ENCODE results near the gene ACOX3.
A peak's percentile ranks its signal among the peaks of the same experiment; 100 is the strongest.

ACOX3 gene

DNA sequence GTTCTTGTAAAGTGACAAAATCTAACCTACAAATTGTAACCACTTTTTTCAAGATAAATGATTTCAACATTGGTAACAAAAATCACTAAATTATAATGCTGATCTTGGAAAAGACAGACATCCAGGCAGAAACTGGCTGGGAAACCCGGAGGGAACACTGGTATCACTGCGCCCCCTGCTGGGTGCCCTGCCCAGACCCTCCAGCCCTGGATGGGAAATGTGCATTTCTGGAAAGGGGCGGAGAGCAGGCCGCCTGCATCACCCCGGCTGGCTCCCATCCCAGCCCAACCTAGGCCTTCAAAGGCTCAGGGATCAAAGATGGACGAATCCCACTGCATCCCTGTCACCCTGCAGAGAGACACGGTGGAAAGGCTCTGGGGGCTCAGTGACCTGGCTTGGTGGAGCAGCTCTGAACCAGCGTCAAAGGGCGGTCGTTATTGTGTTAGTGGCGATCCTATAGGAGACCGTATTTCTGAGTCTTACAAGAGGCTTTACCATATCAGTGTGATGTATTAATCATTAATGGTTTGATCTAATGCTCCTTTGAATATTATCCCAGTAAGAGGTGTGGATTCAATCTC is 37.3 kb downstream of the ACOX3 start:
- DNase-seq (ENCODE audit: insufficient read length, low spot score) = peak; percentile 72
- TF ChIP-seq POLR2A (IDR thresholded peaks at IDR 0.05; ENCODE audit: low read depth, low read length) (no peak), POU2F2 (IDR thresholded peaks at IDR 0.05; ENCODE audit: low read depth, low read length) (no peak), PAX5 (IDR thresholded peaks at IDR 0.05; ENCODE audit: insufficient read depth, low read length, severe bottlenecking) (no peak), TAF1 (IDR thresholded peaks at IDR 0.05; ENCODE audit: low read depth, low read length) (no peak), POLR2AphosphoS5 (IDR thresholded peaks at IDR 0.05; ENCODE audit: low read depth, low read length) (no peak), SPI1 (IDR thresholded peaks at IDR 0.05; ENCODE audit: low read depth, low read length) (no peak)
- FAIRE-seq = peak; percentile 54

GRCh38 chr4:8402640-8403039 is 37.9 kb downstream of the ACOX3 start:
- DNase-seq (ENCODE audit: insufficient read length, low spot score) (no peak), FAIRE-seq (no peak)
- TF ChIP-seq POU2F2 (IDR thresholded peaks at IDR 0.05; ENCODE audit: low read depth, low read length) = no peak
- TF ChIP-seq PAX5 (IDR thresholded peaks at IDR 0.05; ENCODE audit: insufficient read depth, low read length, severe bottlenecking) = no peak
- TF ChIP-seq TAF1 (IDR thresholded peaks at IDR 0.05; ENCODE audit: low read depth, low read length) = no peak

DNA sequence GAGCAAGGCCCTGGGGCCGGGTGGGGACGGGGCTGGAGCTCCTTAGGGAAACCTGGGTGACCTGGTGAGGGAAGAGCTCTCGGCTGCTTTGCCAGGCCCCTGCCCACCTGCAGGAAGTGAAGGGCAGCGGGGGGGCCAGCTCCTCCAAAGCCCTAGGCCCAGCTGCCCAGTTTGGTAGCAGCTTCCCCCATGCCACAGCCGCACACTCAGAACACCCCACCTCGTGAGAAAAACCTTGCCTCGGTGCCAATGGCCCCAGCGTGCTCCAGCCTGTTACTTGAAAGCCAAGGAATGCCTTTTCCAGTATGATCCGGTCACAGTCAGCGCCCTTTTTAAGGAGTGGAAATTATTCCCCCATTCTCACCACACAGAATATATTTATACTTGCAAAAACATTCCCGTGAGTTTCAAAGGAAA is 38.3 kb downstream of the ACOX3 start:
- FAIRE-seq (no peak), DNase-seq (ENCODE audit: insufficient read length, low spot score) (no peak)

DNA sequence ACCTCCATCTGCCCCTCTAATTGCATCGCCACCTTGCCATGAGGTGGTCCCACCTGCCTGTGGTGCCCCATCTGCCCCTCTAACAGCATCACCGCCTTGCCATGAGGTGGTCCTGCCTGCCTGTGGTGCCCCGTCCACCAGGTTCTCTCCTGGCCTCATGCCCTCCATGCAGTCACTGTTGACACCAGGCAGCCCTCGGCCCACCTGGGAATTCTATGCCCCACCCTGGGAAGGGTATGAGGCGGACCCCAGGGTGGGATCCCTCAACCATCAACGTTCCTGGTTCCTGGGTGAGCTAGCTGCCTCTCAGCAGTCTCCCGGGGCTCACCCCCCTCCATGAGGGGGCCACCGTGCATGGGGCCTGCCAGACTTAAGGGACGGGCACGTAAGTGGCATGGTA is 38.9 kb downstream of the ACOX3 start:
- no peak for FAIRE-seq
- TF ChIP-seq POLR2AphosphoS5 (IDR thresholded peaks at IDR 0.05; ENCODE audit: low read depth, low read length) (no peak), POLR2A (IDR thresholded peaks at IDR 0.05; ENCODE audit: low read depth, low read length) (no peak), POU2F2 (IDR thresholded peaks at IDR 0.05; ENCODE audit: low read depth, low read length) (no peak), SPI1 (IDR thresholded peaks at IDR 0.05; ENCODE audit: low read depth, low read length) (no peak), TAF1 (IDR thresholded peaks at IDR 0.05; ENCODE audit: low read depth, low read length) (no peak), PAX5 (IDR thresholded peaks at IDR 0.05; ENCODE audit: insufficient read depth, low read length, severe bottlenecking) (no peak)
- DNase-seq (ENCODE audit: insufficient read length, low spot score) = no peak

More for the DNA sequence above, 38.3 kb downstream of the ACOX3 start:
- TF ChIP-seq POLR2A (IDR thresholded peaks at IDR 0.05; ENCODE audit: low read depth, low read length) (no peak), TAF1 (IDR thresholded peaks at IDR 0.05; ENCODE audit: low read depth, low read length) (no peak), POLR2AphosphoS5 (IDR thresholded peaks at IDR 0.05; ENCODE audit: low read depth, low read length) (no peak), SPI1 (IDR thresholded peaks at IDR 0.05; ENCODE audit: low read depth, low read length) (no peak), PAX5 (IDR thresholded peaks at IDR 0.05; ENCODE audit: insufficient read depth, low read length, severe bottlenecking) (no peak), POU2F2 (IDR thresholded peaks at IDR 0.05; ENCODE audit: low read depth, low read length) (no peak)

DNA sequence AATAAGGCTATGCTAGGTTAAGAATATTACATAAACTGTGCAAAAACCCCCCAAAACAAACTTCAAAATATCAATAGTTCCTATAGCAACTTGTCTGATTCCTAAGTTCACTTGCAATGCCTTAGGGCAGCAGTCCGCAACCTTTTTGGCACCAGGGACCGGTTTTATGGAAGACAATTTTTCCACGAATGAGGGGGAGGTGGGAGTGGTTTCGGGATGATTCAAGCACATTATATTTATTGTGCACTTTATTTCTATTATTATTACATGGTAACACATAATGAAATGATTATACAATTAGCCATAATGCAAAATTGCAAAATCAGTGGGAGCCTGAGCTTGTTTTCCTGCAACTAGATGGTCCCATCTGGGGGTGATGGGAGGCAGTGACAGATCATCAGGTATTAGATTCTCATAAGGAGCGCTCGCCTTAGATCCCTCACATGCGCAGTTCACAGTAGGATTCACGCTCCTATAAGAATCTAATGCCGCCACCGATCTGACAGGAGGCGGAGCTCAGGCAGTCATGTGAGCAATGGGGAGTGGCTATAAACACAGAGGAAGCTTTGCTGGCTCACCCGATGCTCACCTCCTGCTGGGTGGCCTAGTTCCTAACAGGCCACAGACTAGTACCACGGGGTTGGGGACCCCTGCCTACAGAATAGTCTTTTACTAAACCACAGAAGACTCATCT is 39.7 kb downstream of the ACOX3 start:
- DNase-seq (ENCODE audit: insufficient read length, low spot score) = no peak
- peak; percentile 5 for FAIRE-seq
- TF ChIP-seq SPI1 (IDR thresholded peaks at IDR 0.05; ENCODE audit: low read depth, low read length) = no peak
- no peak for TF ChIP-seq POLR2A (IDR thresholded peaks at IDR 0.05; ENCODE audit: low read depth, low read length)
- no peak for TF ChIP-seq POU2F2 (IDR thresholded peaks at IDR 0.05; ENCODE audit: low read depth, low read length)
- no peak for TF ChIP-seq TAF1 (IDR thresholded peaks at IDR 0.05; ENCODE audit: low read depth, low read length)
- no peak for TF ChIP-seq POLR2AphosphoS5 (IDR thresholded peaks at IDR 0.05; ENCODE audit: low read depth, low read length)
- TF ChIP-seq PAX5 (IDR thresholded peaks at IDR 0.05; ENCODE audit: insufficient read depth, low read length, severe bottlenecking) = no peak

DNA sequence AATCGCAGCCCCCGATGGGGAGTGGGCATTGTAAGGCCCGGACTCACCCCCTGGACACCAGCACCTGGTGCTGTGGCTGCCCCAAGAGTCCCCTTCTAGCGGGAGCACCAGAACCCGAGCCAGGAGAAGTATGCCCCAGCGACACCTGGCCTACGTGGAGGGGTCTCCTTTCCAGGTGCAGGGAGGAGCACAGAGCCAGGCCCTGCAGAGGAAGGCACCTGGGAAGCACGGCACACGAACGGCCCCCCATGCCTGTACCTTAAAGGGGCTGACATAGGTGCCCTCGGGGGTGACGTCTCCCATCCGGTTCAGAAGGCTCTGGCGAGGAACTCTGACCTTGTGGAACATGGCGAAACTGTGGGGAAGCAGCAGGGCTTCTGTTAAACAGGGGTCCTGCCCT is 41.2 kb downstream of the ACOX3 start:
- TF ChIP-seq TAF1 (IDR thresholded peaks at IDR 0.05; ENCODE audit: low read depth, low read length) (no peak), POU2F2 (IDR thresholded peaks at IDR 0.05; ENCODE audit: low read depth, low read length) (no peak), POLR2AphosphoS5 (IDR thresholded peaks at IDR 0.05; ENCODE audit: low read depth, low read length) (no peak), POLR2A (IDR thresholded peaks at IDR 0.05; ENCODE audit: low read depth, low read length) (no peak), SPI1 (IDR thresholded peaks at IDR 0.05; ENCODE audit: low read depth, low read length) (no peak), PAX5 (IDR thresholded peaks at IDR 0.05; ENCODE audit: insufficient read depth, low read length, severe bottlenecking) (no peak)
- DNase-seq (ENCODE audit: insufficient read length, low spot score) (no peak), FAIRE-seq (no peak)

DNA sequence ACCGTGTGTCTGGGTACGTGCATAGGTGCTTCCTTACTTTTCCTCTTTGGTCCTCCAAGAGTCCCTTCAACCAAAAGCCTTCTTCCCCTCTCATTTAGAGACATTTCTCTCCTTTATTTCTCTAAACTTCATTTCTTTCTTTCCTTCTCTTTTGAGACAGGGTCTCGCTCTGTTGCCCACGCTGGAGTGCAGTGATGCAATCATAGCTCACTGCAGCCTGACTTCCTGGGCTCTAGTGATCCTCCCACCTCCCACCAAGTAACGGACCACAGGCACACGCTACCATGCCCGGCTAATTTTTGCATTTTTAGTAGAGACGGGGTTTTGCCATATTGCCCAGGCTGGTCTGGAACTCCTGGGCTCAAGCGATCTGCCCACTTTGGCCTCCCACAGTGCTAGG is 42.2 kb downstream of the ACOX3 start:
- no peak for FAIRE-seq
- DNase-seq (ENCODE audit: insufficient read length, low spot score) = no peak
- TF ChIP-seq POLR2AphosphoS5 (IDR thresholded peaks at IDR 0.05; ENCODE audit: low read depth, low read length) = no peak
- TF ChIP-seq PAX5 (IDR thresholded peaks at IDR 0.05; ENCODE audit: insufficient read depth, low read length, severe bottlenecking) = peak; percentile 74
- no peak for TF ChIP-seq POU2F2 (IDR thresholded peaks at IDR 0.05; ENCODE audit: low read depth, low read length)
- no peak for TF ChIP-seq TAF1 (IDR thresholded peaks at IDR 0.05; ENCODE audit: low read depth, low read length)
- TF ChIP-seq POLR2A (IDR thresholded peaks at IDR 0.05; ENCODE audit: low read depth, low read length) = no peak
- TF ChIP-seq SPI1 (IDR thresholded peaks at IDR 0.05; ENCODE audit: low read depth, low read length) = no peak

GRCh38 chr4:8396762-8397406 is 43.6 kb downstream of the ACOX3 start:
- TF ChIP-seq POLR2AphosphoS5 (IDR thresholded peaks at IDR 0.05; ENCODE audit: low read depth, low read length) (no peak), PAX5 (IDR thresholded peaks at IDR 0.05; ENCODE audit: insufficient read depth, low read length, severe bottlenecking) (no peak), POU2F2 (IDR thresholded peaks at IDR 0.05; ENCODE audit: low read depth, low read length) (no peak), SPI1 (IDR thresholded peaks at IDR 0.05; ENCODE audit: low read depth, low read length) (no peak), TAF1 (IDR thresholded peaks at IDR 0.05; ENCODE audit: low read depth, low read length) (no peak), POLR2A (IDR thresholded peaks at IDR 0.05; ENCODE audit: low read depth, low read length) (no peak)
- DNase-seq (ENCODE audit: insufficient read length, low spot score) = no peak
- no peak for FAIRE-seq

DNA sequence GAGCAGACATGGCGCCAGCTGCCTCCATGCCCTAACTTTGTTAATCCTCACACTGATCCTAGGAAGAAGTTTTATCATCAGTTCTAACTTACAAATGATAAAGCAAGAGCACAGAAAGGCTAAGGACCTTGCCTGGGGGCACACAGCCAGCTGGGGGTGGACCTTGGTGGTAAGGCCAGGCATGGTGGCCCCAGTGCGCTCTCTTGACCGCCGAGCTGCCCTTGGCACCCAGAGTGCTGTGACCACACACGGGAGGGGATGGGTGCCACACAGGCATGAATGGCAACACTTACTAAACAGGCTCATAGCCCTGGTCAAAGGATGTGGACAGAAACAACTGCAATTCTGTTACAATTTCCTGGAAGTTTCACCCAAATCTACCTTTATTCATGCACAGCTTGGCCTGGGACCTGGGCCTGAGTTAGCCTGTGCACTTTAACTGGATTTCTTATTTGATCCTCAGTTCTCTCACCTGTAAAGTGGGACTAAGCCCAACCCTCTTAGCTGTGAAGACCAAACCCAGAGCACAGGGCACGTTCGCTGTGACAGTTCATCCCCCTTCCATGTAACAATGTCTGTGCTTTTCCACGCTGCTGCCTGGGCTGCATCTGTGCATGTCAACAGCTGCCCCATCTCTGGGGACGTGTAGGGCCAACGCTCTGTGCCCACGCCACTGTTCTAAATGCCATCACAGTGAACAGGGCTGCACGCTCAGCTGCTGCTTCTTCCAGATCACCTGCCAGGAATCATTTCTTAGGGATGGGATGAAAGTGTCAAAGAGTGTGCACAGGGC is 44.8 kb downstream of the ACOX3 start:
- TF ChIP-seq POLR2AphosphoS5 (IDR thresholded peaks at IDR 0.05; ENCODE audit: low read depth, low read length) = no peak
- TF ChIP-seq POU2F2 (IDR thresholded peaks at IDR 0.05; ENCODE audit: low read depth, low read length) = no peak
- TF ChIP-seq PAX5 (IDR thresholded peaks at IDR 0.05; ENCODE audit: insufficient read depth, low read length, severe bottlenecking) = no peak
- TF ChIP-seq SPI1 (IDR thresholded peaks at IDR 0.05; ENCODE audit: low read depth, low read length) = no peak
- no peak for TF ChIP-seq TAF1 (IDR thresholded peaks at IDR 0.05; ENCODE audit: low read depth, low read length)
- TF ChIP-seq POLR2A (IDR thresholded peaks at IDR 0.05; ENCODE audit: low read depth, low read length) = no peak
- FAIRE-seq (no peak), DNase-seq (ENCODE audit: insufficient read length, low spot score) (no peak)

Measured in GM12891 (cell line).